ENCODE data around the gene SLC6A16. TPM values are rescaled to one million over a fixed set of nuclear protein-coding genes. Genes with fewer than 3 reads are reported as not detected.

SLC6A16 gene
- total RNA-seq, 1 experiment from 2014 or later: 5.0 TPM

DNA sequence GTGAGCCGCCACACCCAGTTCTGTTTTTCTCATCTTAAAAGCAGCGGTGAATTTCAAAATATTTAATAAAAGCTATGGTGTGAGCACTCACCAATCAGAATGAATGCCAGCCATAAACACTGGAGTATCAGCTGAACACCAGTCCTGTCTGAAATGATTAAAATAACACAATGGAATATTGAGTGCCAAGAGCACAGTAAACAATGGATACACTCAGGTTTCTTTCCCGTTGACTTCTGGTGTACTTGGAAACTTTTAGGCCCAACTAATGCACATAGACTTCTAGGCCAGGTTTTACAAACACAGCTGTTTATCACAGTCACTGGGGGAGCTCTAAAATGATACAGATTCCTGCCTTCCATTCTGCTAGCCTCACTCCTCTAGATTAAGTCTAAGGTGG lies 68.3 kb downstream of the SLC6A16 start:
- ChIA-PET POLR2A (no interaction called here), CTCF (no interaction called here), RAD21 (ENCODE audit: low non-redundant PET in 1 of 2, low total read pairs in 2 of 2, uncharacterized antibody in 2 of 2, unreplicated experiment in 2 of 2) (no interaction called here)
- Histone ChIP-seq H3K9me2 (ENCODE audit: insufficient read depth) (no peaks in the 10 kb centered on the region), H4K20me1 (ENCODE audit: insufficient read depth) (no peaks in the 10 kb centered on the region), H3K4me3 (replicated peaks in 1 of 2; ENCODE audit: low read depth in 1 of 2, low read length in 2 of 2) (no peak overlapping the region), H3K9ac (ENCODE audit: low read length) (no peak overlapping the region), H3K27me3 (ENCODE audit: insufficient read depth, low read length) (no peaks in the 10 kb centered on the region), H3K4me1 (ENCODE audit: control insufficient read depth in 1 of 2, insufficient read depth in 2 of 2, low read length in 2 of 2) (no peaks in the 10 kb centered on the region), H3K36me3 (ENCODE audit: control insufficient read depth in 1 of 2, insufficient read depth in 2 of 2, low read length in 2 of 2) (no peaks in the 10 kb centered on the region), H3K9me3 (ENCODE audit: control insufficient read depth in 1 of 2, insufficient read depth in 1 of 2, low read depth in 1 of 2, low read length in 2 of 2) (peaks cover 10 to 16% of the 10 kb centered on the region in 2 experiments; a peak in 2 of 4 replicates), H3K4me2 (ENCODE audit: low read length) (no peak overlapping the region), H3K27ac (ENCODE audit: low read depth, low read length) (no peak overlapping the region), H2AFZ (ENCODE audit: low read depth, low read length, poor library complexity, severe bottlenecking) (no peak overlapping the region), H3K79me2 (ENCODE audit: insufficient read depth, low read length) (no peaks in the 10 kb centered on the region)
- BruUV-seq (replicated peaks): no TSS peak
- no peak for ATAC-seq
- DNase-seq (ENCODE audit: low read depth, low spot score): no peak
- intact Hi-C loops (cut with micrococcal nuclease): no loop called here
- TF ChIP-seq POLR2A (IDR thresholded peaks at IDR 0.05; ENCODE audit: borderline replicate concordance, extremely low read depth, insufficient read depth, insufficient read length) (no peak), ZNF274 (IDR thresholded peaks at IDR 0.05; ENCODE audit: low read depth, low read length) (no peak), ELF1 (IDR thresholded peaks at IDR 0.05; ENCODE audit: borderline replicate concordance, low read depth) (no peak), FOSL1 (IDR thresholded peaks at IDR 0.05; ENCODE audit: low read depth) (no peak), SIN3A (IDR thresholded peaks at IDR 0.05; ENCODE audit: low read depth) (no peak), RAD21 (IDR thresholded peaks at IDR 0.05; ENCODE audit: low read depth) (no peak), TCF7L2 (IDR thresholded peaks at IDR 0.05; ENCODE audit: borderline replicate concordance, extremely low read depth, insufficient read depth, insufficient read length) (no peak), EZH2phosphoT487 (IDR thresholded peaks at IDR 0.05; ENCODE audit: borderline replicate concordance) (no peak), SP1 (IDR thresholded peaks at IDR 0.05; ENCODE audit: low read depth) (no peak), ZFX (IDR thresholded peaks at IDR 0.05) (no peak), POLR2AphosphoS5 (IDR thresholded peaks at IDR 0.05; ENCODE audit: low read depth, low read length) (no peak), SRF (IDR thresholded peaks at IDR 0.05; ENCODE audit: low read depth) (no peak), EZH2 (IDR thresholded peaks at IDR 0.05) (no peak), EGR1 (IDR thresholded peaks at IDR 0.05; ENCODE audit: low read depth) (no peak), CBX3 (IDR thresholded peaks at IDR 0.05; ENCODE audit: low read depth) (no peak)
- TF ChIP-seq, protein P1, sequence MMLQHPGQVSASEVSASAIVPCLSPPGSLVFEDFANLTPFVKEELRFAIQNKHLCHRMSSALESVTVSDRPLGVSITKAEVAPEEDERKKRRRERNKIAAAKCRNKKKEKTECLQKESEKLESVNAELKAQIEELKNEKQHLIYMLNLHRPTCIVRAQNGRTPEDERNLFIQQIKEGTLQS (IDR thresholded peaks at IDR 0.05): no peak
- TF ChIP-seq, protein P2, sequence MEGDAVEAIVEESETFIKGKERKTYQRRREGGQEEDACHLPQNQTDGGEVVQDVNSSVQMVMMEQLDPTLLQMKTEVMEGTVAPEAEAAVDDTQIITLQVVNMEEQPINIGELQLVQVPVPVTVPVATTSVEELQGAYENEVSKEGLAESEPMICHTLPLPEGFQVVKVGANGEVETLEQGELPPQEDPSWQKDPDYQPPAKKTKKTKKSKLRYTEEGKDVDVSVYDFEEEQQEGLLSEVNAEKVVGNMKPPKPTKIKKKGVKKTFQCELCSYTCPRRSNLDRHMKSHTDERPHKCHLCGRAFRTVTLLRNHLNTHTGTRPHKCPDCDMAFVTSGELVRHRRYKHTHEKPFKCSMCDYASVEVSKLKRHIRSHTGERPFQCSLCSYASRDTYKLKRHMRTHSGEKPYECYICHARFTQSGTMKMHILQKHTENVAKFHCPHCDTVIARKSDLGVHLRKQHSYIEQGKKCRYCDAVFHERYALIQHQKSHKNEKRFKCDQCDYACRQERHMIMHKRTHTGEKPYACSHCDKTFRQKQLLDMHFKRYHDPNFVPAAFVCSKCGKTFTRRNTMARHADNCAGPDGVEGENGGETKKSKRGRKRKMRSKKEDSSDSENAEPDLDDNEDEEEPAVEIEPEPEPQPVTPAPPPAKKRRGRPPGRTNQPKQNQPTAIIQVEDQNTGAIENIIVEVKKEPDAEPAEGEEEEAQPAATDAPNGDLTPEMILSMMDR (IDR thresholded peaks at IDR 0.05 in 2 of 3, conservative IDR thresholded peaks at IDR 0.05 in 1 of 3; ENCODE audit: borderline replicate concordance in 1 of 3, insufficient read depth in 1 of 3, low read depth in 2 of 3, low read length in 2 of 3): no peak
- TF ChIP-seq, protein P3, sequence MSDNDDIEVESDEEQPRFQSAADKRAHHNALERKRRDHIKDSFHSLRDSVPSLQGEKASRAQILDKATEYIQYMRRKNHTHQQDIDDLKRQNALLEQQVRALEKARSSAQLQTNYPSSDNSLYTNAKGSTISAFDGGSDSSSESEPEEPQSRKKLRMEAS (IDR thresholded peaks at IDR 0.05): no peak
- TF ChIP-seq, protein P4, sequence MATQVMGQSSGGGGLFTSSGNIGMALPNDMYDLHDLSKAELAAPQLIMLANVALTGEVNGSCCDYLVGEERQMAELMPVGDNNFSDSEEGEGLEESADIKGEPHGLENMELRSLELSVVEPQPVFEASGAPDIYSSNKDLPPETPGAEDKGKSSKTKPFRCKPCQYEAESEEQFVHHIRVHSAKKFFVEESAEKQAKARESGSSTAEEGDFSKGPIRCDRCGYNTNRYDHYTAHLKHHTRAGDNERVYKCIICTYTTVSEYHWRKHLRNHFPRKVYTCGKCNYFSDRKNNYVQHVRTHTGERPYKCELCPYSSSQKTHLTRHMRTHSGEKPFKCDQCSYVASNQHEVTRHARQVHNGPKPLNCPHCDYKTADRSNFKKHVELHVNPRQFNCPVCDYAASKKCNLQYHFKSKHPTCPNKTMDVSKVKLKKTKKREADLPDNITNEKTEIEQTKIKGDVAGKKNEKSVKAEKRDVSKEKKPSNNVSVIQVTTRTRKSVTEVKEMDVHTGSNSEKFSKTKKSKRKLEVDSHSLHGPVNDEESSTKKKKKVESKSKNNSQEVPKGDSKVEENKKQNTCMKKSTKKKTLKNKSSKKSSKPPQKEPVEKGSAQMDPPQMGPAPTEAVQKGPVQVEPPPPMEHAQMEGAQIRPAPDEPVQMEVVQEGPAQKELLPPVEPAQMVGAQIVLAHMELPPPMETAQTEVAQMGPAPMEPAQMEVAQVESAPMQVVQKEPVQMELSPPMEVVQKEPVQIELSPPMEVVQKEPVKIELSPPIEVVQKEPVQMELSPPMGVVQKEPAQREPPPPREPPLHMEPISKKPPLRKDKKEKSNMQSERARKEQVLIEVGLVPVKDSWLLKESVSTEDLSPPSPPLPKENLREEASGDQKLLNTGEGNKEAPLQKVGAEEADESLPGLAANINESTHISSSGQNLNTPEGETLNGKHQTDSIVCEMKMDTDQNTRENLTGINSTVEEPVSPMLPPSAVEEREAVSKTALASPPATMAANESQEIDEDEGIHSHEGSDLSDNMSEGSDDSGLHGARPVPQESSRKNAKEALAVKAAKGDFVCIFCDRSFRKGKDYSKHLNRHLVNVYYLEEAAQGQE (IDR thresholded peaks at IDR 0.05; ENCODE audit: low read depth): no peak
- TF ChIP-seq, protein P5, sequence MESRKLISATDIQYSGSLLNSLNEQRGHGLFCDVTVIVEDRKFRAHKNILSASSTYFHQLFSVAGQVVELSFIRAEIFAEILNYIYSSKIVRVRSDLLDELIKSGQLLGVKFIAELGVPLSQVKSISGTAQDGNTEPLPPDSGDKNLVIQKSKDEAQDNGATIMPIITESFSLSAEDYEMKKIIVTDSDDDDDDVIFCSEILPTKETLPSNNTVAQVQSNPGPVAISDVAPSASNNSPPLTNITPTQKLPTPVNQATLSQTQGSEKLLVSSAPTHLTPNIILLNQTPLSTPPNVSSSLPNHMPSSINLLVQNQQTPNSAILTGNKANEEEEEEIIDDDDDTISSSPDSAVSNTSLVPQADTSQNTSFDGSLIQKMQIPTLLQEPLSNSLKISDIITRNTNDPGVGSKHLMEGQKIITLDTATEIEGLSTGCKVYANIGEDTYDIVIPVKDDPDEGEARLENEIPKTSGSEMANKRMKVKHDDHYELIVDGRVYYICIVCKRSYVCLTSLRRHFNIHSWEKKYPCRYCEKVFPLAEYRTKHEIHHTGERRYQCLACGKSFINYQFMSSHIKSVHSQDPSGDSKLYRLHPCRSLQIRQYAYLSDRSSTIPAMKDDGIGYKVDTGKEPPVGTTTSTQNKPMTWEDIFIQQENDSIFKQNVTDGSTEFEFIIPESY (IDR thresholded peaks at IDR 0.05; ENCODE audit: extremely low read depth, insufficient replicate concordance, low read length): no peak

All from HCT116 (cell line).